CD4-positive, alpha-beta memory T cell (primary cell): ENCODE measurements around the gene PDGFRB. TPM values are rescaled to one million over a fixed set of nuclear protein-coding genes. Genes with fewer than 3 reads are reported as not detected.

Experiments used
- CTCF ChIA-PET: fragments of 350-600 bp; sonication (Branson Sonifier 250); formaldehyde crosslinking; loops from one replicate; lab custom pipeline; 2021; ENCODE audit warnings: inconsistent platforms; ENCODE audit not compliant: partially characterized antibody; lab: Charles Lee
- POLR2A ChIA-PET: fragments of 350-600 bp; sonication (Branson Sonifier 250); formaldehyde crosslinking; loops from one replicate; lab custom pipeline; 2021; ENCODE audit not compliant: partially characterized antibody; lab: Charles Lee
- DNase-seq, 5 donors: peaks; one replicate each; pipeline versions ENCODE4 v3.0.0 to v3.0.0-alpha.2; 2020 to 2022; ENCODE audit warnings: mixed read lengths in 1 of 5
- H3K27ac ChIP-seq: one replicate; pipeline ENCODE4 v1.7.0; 2013; ENCODE audit warnings: low read depth, low read length
- H3K27me3 ChIP-seq: 2 replicates; pipeline ENCODE4 v1.7.0; 2013; ENCODE audit warnings: mild to moderate bottlenecking, low read length, moderate library complexity; ENCODE audit not compliant: insufficient read depth
- H3K36me3 ChIP-seq: 2 replicates; pipeline ENCODE4 v1.7.0; 2013; ENCODE audit warnings: mild to moderate bottlenecking, low read length, moderate library complexity; ENCODE audit not compliant: insufficient read depth
- H3K4me1 ChIP-seq: 2 replicates; pipeline ENCODE4 v1.7.0; 2013; ENCODE audit warnings: mild to moderate bottlenecking, low read length, moderate library complexity; ENCODE audit not compliant: insufficient read depth
- H3K4me3 ChIP-seq, 2 donors: one replicate each; pipeline ENCODE4 v1.7.0; 2013; ENCODE audit warnings: low read length in 2 of 2, mild to moderate bottlenecking in 1 of 2
- H3K9me3 ChIP-seq, 2 donors: one replicate each; pipeline ENCODE4 v1.7.0; 2013; ENCODE audit warnings: low read length in 2 of 2, control low read depth in 1 of 2; ENCODE audit not compliant: control insufficient read depth in 1 of 2
- H3K27ac Mint-ChIP-seq, 7 donors: one replicate each; pipeline ENCODE4 v1.8.0; 2020 to 2021; ENCODE audit warnings: mixed read lengths in 7 of 7, mild to moderate bottlenecking in 6 of 7, inconsistent platforms in 3 of 7, moderate library complexity in 3 of 7
- H3K27me3 Mint-ChIP-seq, 2 donors: one replicate each; pipeline ENCODE4 v1.8.0; 2020 to 2021; ENCODE audit warnings: mixed read lengths in 2 of 2
- H3K36me3 Mint-ChIP-seq, 2 donors: one replicate each; pipeline ENCODE4 v1.8.0; 2020 to 2021; ENCODE audit warnings: mixed read lengths in 2 of 2, inconsistent platforms in 1 of 2, mild to moderate bottlenecking in 1 of 2
- H3K4me1 Mint-ChIP-seq, 4 donors: one replicate each; pipeline ENCODE4 v1.8.0; 2020 to 2021; ENCODE audit warnings: mixed read lengths in 4 of 4, mild to moderate bottlenecking in 1 of 4
- H3K4me3 Mint-ChIP-seq, 8 donors: one replicate each; pipeline ENCODE4 v1.8.0; 2020 to 2021; ENCODE audit warnings: mixed read lengths in 8 of 8, mild to moderate bottlenecking in 7 of 8, moderate library complexity in 6 of 8, inconsistent platforms in 3 of 8
- H3K9me3 Mint-ChIP-seq, 8 donors: one replicate each; pipeline ENCODE4 v1.8.0; 2020 to 2021; ENCODE audit warnings: mixed read lengths in 8 of 8, mild to moderate bottlenecking in 5 of 8, inconsistent platforms in 3 of 8, moderate library complexity in 1 of 8
- intact Hi-C: fragments of 100-400 bp; cut with micrococcal nuclease; formaldehyde crosslinking; loops from one replicate; pipeline ENCODE4 v1.15.1; 2023
- polyA plus RNA-seq, 2 donors: library from polyadenylated mRNA; unstranded; fragments of 300-500 nt; fragmentation: Illumina TruSeq; gene quantifications; one replicate each; pipeline ENCODE4 v1.2.3, GENCODE V29; 2021
- total RNA-seq, 2 experiments: library from RNA; stranded (reverse); gene quantifications; one replicate each; pipeline ENCODE4 v1.2.3, GENCODE V29; 2021

PDGFRB gene
- total RNA-seq (not detected), polyA plus RNA-seq (not detected)

- ChIA-PET POLR2A (no interaction called here), CTCF (no interaction called here)
Measured at GRCh38 chr5:150155258-150156026, at the start of gene PDGFRB. Gene PDGFRB (minus strand): TSS chr5:150155845. CDS start chr5:150137047, 18,798 bp downstream.

GRCh38 chr5:150204590-150204960 lies 48.9 kb upstream of the PDGFRB start:
- Mint-ChIP-seq H3K9me3 (no peaks in the 10 kb centered on the region), H3K4me1 (peaks cover 4 to 17% (median 9%) of the 10 kb centered on the region in 4 donors), H3K36me3 (no peaks in the 10 kb centered on the region), H3K27ac (no peak overlapping the region), H3K27me3 (peaks cover 7 to 11% of the 10 kb centered on the region in 2 donors), H3K4me3 (no peak overlapping the region)
- intact Hi-C loops, result no loop called here
- Histone ChIP-seq H3K4me1 (peaks cover 8% of the 10 kb centered on the region), H3K9me3 (no peaks in the 10 kb centered on the region), H3K27ac (no peak overlapping the region), H3K4me3 (no peak overlapping the region), H3K27me3 (no peaks in the 10 kb centered on the region), H3K36me3 (no peaks in the 10 kb centered on the region)
- ChIA-PET CTCF (no interaction called here), POLR2A (no interaction called here)
- no peak for DNase-seq

More at GRCh38 chr5:150155258-150156026, at the start of gene PDGFRB:
- Histone ChIP-seq H3K27me3 (no peaks in the 10 kb centered on the region), H3K9me3 (no peaks in the 10 kb centered on the region), H3K4me1 (peaks cover 7% of the 10 kb centered on the region), H3K27ac (no peak within 1 kb of the TSS), H3K4me3 (no peak within 1 kb of the TSS), H3K36me3 (no peaks in the 10 kb centered on the region)
- DNase-seq, result peak in 1 of 5 donors; percentile 6
- Mint-ChIP-seq H3K9me3 (no peaks in the 10 kb centered on the region), H3K27me3 (peaks cover 16 to 27% of the 10 kb centered on the region in 2 donors), H3K4me3 (peak within 1 kb of the TSS; percentile 61 to 81 (median 80)), H3K36me3 (no peaks in the 10 kb centered on the region), H3K27ac (peak within 1 kb of the TSS in 2 of 7 donors; percentile 14 to 50), H3K4me1 (peaks cover 4 to 10% (median 7%) of the 10 kb centered on the region in 4 donors)
- intact Hi-C loops, result no loop called here

GRCh38 chr5:150203832-150204589 lies 48.4 kb upstream of the PDGFRB start:
- Histone ChIP-seq H3K4me3 (no peak overlapping the region), H3K4me1 (peaks cover 2% of the 10 kb centered on the region), H3K27me3 (no peaks in the 10 kb centered on the region), H3K36me3 (no peaks in the 10 kb centered on the region), H3K9me3 (no peaks in the 10 kb centered on the region), H3K27ac (no peak overlapping the region)
- peaks cover 2 to 12% (median 4%) of the 10 kb centered on the region in 4 donors for H3K4me1 Mint-ChIP-seq
- no peaks in the 10 kb centered on the region for H3K36me3 Mint-ChIP-seq
- H3K27ac Mint-ChIP-seq, result no peak overlapping the region
- no peak overlapping the region for H3K4me3 Mint-ChIP-seq
- ChIA-PET CTCF (no interaction called here), POLR2A (no interaction called here)
- intact Hi-C loops, result no loop called here
- H3K27me3 Mint-ChIP-seq, result peaks cover 7 to 15% of the 10 kb centered on the region in 2 donors
- no peak for DNase-seq
- no peaks in the 10 kb centered on the region for H3K9me3 Mint-ChIP-seq

GRCh38 chr5:150202501-150202900 lies 46.9 kb upstream of the PDGFRB start:
- intact Hi-C loops, result no loop called here
- POLR2A ChIA-PET, result no interaction called here
- Mint-ChIP-seq H3K27me3 (peaks cover 3 to 14% of the 10 kb centered on the region in 2 donors), H3K4me1 (no peaks in the 10 kb centered on the region), H3K36me3 (no peaks in the 10 kb centered on the region), H3K9me3 (no peaks in the 10 kb centered on the region), H3K27ac (no peak overlapping the region), H3K4me3 (no peak overlapping the region)
- no peak overlapping the region for H3K4me3 ChIP-seq
- H3K27ac ChIP-seq, result no peak overlapping the region
- no peaks in the 10 kb centered on the region for H3K4me1 ChIP-seq
- no peak for DNase-seq
- H3K27me3 ChIP-seq, result no peaks in the 10 kb centered on the region
- H3K9me3 ChIP-seq, result no peaks in the 10 kb centered on the region
- no peaks in the 10 kb centered on the region for H3K36me3 ChIP-seq
- CTCF ChIA-PET, result interaction anchor here (1.2 to 1.4 kb wide), 2 partner anchors 9 to 18 kb away, joined by 3 to 4 read pairs; no protein-coding TSS in a partner anchor

GRCh38 chr5:150197476-150197875 lies 41.8 kb upstream of the PDGFRB start:
- ChIA-PET POLR2A (no interaction called here), CTCF (no interaction called here)
- Histone ChIP-seq H3K4me1 (no peaks in the 10 kb centered on the region), H3K9me3 (no peaks in the 10 kb centered on the region), H3K36me3 (no peaks in the 10 kb centered on the region), H3K27me3 (no peaks in the 10 kb centered on the region), H3K4me3 (no peak overlapping the region), H3K27ac (no peak overlapping the region)
- intact Hi-C loops, result no loop called here
- peaks cover 9 to 15% of the 10 kb centered on the region in 2 donors for H3K27me3 Mint-ChIP-seq
- no peak for DNase-seq
- H3K27ac Mint-ChIP-seq, result no peak overlapping the region
- H3K4me3 Mint-ChIP-seq, result no peak overlapping the region
- no peaks in the 10 kb centered on the region for H3K4me1 Mint-ChIP-seq
- H3K36me3 Mint-ChIP-seq, result no peaks in the 10 kb centered on the region
- H3K9me3 Mint-ChIP-seq, result no peaks in the 10 kb centered on the region

- H3K27me3 ChIP-seq, result no peaks in the 10 kb centered on the region
- ChIA-PET CTCF (no interaction called here), POLR2A (no interaction called here)
- no peak overlapping the region for H3K27ac Mint-ChIP-seq
- H3K4me1 Mint-ChIP-seq, result no peaks in the 10 kb centered on the region
- H3K27me3 Mint-ChIP-seq, result peaks cover 9 to 17% of the 10 kb centered on the region in 2 donors
- DNase-seq, result no peak
- no peak overlapping the region for H3K4me3 Mint-ChIP-seq
- no peaks in the 10 kb centered on the region for H3K9me3 Mint-ChIP-seq
- no peaks in the 10 kb centered on the region for H3K4me1 ChIP-seq
- intact Hi-C loops, result no loop called here
- H3K36me3 Mint-ChIP-seq, result no peaks in the 10 kb centered on the region
- no peak overlapping the region for H3K4me3 ChIP-seq
- no peaks in the 10 kb centered on the region for H3K9me3 ChIP-seq
- no peaks in the 10 kb centered on the region for H3K36me3 ChIP-seq
- H3K27ac ChIP-seq, result no peak overlapping the region
Measured at GRCh38 chr5:150196986-150197385, 41.3 kb upstream of the PDGFRB start.

- POLR2A ChIA-PET, result no interaction called here
Measured at GRCh38 chr5:150196514-150196913, 40.9 kb upstream of the PDGFRB start.

More at GRCh38 chr5:150196514-150196913, 40.9 kb upstream of the PDGFRB start:
- H3K4me1 Mint-ChIP-seq, result no peaks in the 10 kb centered on the region
- H3K27me3 ChIP-seq, result no peaks in the 10 kb centered on the region
- no peak overlapping the region for H3K4me3 Mint-ChIP-seq
- peaks cover 11 to 20% of the 10 kb centered on the region in 2 donors for H3K27me3 Mint-ChIP-seq
- H3K4me3 ChIP-seq, result no peak overlapping the region
- no peak overlapping the region for H3K27ac Mint-ChIP-seq
- DNase-seq, result no peak
- no peaks in the 10 kb centered on the region for H3K36me3 Mint-ChIP-seq
- H3K4me1 ChIP-seq, result no peaks in the 10 kb centered on the region
- H3K9me3 Mint-ChIP-seq, result no peaks in the 10 kb centered on the region
- H3K9me3 ChIP-seq, result no peaks in the 10 kb centered on the region
- CTCF ChIA-PET, result no interaction called here
- intact Hi-C loops, result no loop called here
- H3K36me3 ChIP-seq, result no peaks in the 10 kb centered on the region
- H3K27ac ChIP-seq, result no peak overlapping the region
